Nephron (organoid): ENCODE results near the gene SELENOW.
"Not testable (repeated sequence)": the region's sequence is repeated elsewhere in the genome, so short reads cannot be mapped to it uniquely, and the experiment has no call there.

Source experiments
- H3K27ac Mint-ChIP-seq, 3 experiments: 2 replicates each; pipeline ENCODE4 v1.8.0; 2020; ENCODE audit warnings: mixed read lengths in 3 of 3, mild to moderate bottlenecking in 2 of 3, moderate library complexity in 1 of 3
- H3K27me3 Mint-ChIP-seq: 2 replicates; pipeline ENCODE4 v1.8.0; 2021; ENCODE audit warnings: low read depth, mild to moderate bottlenecking, moderate library complexity, mixed read lengths
- H3K36me3 Mint-ChIP-seq: 2 replicates; pipeline ENCODE4 v1.8.0; 2020; ENCODE audit warnings: low read depth, mixed read lengths
- H3K4me1 Mint-ChIP-seq: 2 replicates; pipeline ENCODE4 v1.8.0; 2020; ENCODE audit warnings: mixed read lengths
- H3K4me3 Mint-ChIP-seq, 3 experiments: 2 replicates each; pipeline ENCODE4 v1.8.0; 2020; ENCODE audit warnings: mild to moderate bottlenecking in 3 of 3, mixed read lengths in 3 of 3, moderate library complexity in 2 of 3
- H3K9me3 Mint-ChIP-seq: 2 replicates; pipeline ENCODE4 v1.8.0; 2020; ENCODE audit warnings: mixed read lengths
- CTCF ChIP-seq, 3 experiments: fragments of 200-600 bp; sonication (generic); IDR thresholded peaks; one replicate each; pipeline ENCODE4 v1.5.0; 2021; ENCODE audit warnings: antibody characterized with exemption in 3 of 3; ENCODE audit not compliant: unreplicated experiment in 3 of 3

SELENOW gene

DNA sequence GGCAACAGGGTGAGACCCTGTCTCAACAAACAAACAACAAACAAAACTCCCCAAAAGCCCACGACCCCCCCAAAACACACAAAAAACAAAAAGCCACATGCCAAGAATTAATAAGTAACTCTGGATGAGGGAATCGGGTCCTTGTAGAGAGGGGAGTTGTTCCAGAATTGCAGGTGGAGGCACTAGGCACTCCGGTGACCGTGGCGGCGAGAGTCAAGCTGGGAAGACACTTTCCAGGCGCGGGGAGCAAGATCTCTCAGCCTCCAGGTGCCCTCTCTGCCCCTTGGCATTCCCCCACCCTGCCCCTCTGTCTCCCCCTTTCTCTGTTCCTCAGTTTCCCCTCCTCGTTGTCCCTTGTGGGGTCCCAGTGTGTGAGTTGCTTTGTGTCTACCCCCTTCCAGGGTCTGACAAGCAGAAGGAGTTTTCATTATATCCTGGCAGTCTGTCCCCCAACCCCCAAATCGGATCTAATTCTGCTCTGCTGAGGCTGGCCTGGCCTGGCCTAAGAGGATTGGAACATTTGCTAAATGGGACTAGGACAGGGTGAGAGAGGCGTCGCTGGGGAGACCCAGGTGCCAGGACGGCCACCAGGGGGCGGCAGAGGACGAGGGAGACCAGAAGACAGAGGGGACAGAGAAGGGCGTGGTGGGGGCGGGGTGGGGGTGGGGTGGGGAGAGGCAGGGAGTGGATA, 34.9 kb downstream of the SELENOW start:
- H3K36me3 Mint-ChIP-seq: no peaks in the 10 kb centered on the region
- peak; percentile 50 to 53 (median 52) for TF ChIP-seq CTCF (IDR thresholded peaks at IDR 0.05; ENCODE audit: unreplicated experiment in 3 of 3)

DNA sequence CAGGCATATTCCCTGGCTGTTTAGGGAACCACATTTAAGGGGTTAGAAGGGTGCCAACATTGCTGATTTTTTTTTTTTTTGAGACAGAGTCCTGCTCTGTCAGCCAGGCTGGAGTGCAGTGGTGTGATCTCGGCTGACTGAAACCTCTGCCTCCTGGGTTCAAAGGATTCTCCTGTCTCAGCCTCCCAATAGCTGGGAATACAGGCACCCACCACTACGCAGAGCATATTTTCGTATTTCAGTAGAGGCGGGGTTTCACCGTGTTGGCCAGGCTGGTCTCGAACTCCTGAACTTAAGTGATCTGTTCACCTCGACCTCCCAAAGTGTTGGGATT, 35.5 kb downstream of the SELENOW start:
- Mint-ChIP-seq H3K4me1 (no peaks in the 10 kb centered on the region), H3K4me3 (no peak overlapping the region), H3K27me3 (peaks cover 14% of the 10 kb centered on the region), H3K27ac (no peak overlapping the region), H3K36me3 (no peaks in the 10 kb centered on the region), H3K9me3 (no peaks in the 10 kb centered on the region)
- no peak for TF ChIP-seq CTCF (IDR thresholded peaks at IDR 0.05; ENCODE audit: unreplicated experiment in 3 of 3)

More for the DNA sequence above, 34.9 kb downstream of the SELENOW start:
- Mint-ChIP-seq H3K27ac (no peak overlapping the region), H3K9me3 (no peaks in the 10 kb centered on the region), H3K4me1 (no peaks in the 10 kb centered on the region), H3K4me3 (no peak overlapping the region), H3K27me3 (peaks cover 14% of the 10 kb centered on the region)

DNA sequence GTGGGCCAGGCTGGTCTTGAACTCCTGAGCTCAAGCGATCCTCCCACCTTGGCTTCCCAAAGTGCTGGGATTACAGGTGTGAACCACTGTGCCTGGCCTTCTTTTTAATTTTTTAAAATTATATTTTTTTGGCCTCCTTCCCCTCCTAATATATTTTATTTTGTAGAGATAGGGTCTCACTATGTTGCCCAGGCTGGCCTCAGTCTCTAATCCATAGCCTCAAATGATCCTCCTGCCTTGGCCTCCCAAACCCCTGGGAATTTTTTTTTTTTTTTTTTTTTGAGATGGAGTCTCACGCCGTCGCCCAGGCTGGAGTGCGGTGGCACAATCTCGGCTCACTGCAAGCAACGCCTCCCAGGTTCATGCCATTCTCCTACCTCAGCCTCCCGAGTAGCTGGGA, 37.8 kb downstream of the SELENOW start:
- H3K36me3 Mint-ChIP-seq, H3K4me3 Mint-ChIP-seq, H3K9me3 Mint-ChIP-seq, H3K27ac Mint-ChIP-seq: not testable (repeated sequence)
- Mint-ChIP-seq H3K27me3 (peaks cover 14% of the 10 kb centered on the region), H3K4me1 (peaks cover 17% of the 10 kb centered on the region)

GRCh38 chr19:47818221-47818620, 39.7 kb downstream of the SELENOW start:
- Mint-ChIP-seq H3K4me1 (peaks cover 24% of the 10 kb centered on the region), H3K27me3 (peaks cover 19% of the 10 kb centered on the region)
- not testable (repeated sequence) for H3K4me3 Mint-ChIP-seq, H3K36me3 Mint-ChIP-seq, H3K27ac Mint-ChIP-seq, H3K9me3 Mint-ChIP-seq

DNA sequence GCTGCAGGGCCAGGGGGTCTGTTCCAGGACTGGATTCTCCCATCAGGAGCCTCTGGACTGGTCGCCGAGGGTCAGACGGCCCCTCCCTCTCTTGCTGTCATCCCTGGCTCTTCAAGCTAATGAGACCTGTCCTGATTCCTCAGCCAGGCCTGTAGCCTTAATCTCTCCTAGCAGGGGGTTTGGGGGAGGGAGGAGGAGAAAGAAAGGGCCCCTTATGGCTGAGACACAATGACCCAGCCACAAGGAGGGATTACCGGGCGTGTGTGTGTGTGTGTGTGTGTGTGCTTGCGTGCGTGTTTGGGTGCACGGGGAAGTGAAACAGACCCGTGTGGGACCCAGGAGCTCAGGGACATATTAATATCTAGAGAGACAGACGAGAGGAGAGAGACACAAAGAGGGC, 41.4 kb downstream of the SELENOW start:
- Mint-ChIP-seq H3K4me3 (peak overlapping the region in 1 of 3 experiments; percentile 13), H3K36me3 (no peaks in the 10 kb centered on the region), H3K27ac (peak overlapping the region; percentile 15 to 56 (median 45)), H3K27me3 (peaks cover 19% of the 10 kb centered on the region), H3K4me1 (peaks cover 24% of the 10 kb centered on the region), H3K9me3 (no peaks in the 10 kb centered on the region)
- TF ChIP-seq CTCF (IDR thresholded peaks at IDR 0.05; ENCODE audit: unreplicated experiment in 3 of 3): no peak

- TF ChIP-seq CTCF (IDR thresholded peaks at IDR 0.05; ENCODE audit: unreplicated experiment in 3 of 3): no peak
- Mint-ChIP-seq H3K9me3 (no peaks in the 10 kb centered on the region), H3K4me1 (peaks cover 24% of the 10 kb centered on the region)
These were observed 41.9 kb downstream of the SELENOW start for GRCh38 chr19:47820410-47820809.

DNA sequence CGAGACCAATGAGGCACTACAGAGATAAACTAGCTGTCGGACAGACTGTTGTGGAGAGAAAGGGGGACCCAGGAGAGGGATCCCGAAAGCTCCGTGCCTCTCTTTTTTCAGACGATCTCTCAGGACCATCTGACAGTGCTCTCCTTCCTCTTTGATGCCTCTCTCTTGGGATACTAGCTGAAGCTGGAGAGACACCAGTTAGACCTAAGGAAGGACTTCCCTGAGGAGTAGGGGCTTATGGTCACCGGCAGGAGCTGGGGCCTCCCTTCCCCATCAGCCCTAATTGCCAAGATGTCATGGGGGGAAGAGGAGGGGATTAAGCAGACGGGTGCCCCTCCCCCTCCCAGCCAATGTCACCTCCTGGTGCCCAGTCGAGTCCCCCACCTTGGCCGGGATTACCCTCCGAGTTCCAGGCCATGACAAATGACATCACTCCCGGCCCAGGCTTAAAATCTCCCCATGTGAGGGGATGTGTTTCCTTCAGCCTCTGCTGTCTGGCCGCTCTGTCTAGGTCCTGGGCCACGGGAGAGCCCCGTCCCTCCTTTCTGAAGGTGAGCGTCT, 43.0 kb downstream of the SELENOW start, which contains the start of gene CRX:
Gene CRX (plus strand): TSS at position 478 of the 561 bp plus-strand sequence. CDS start 12,507 bp downstream, outside the sequence.
- H3K4me3 Mint-ChIP-seq: no peak within 1 kb of the TSS
- no peaks in the 10 kb centered on the region for H3K36me3 Mint-ChIP-seq
- H3K27ac Mint-ChIP-seq: peak within 1 kb of the TSS; percentile 15 to 56 (median 45)
- H3K9me3 Mint-ChIP-seq: no peaks in the 10 kb centered on the region
- TF ChIP-seq CTCF (IDR thresholded peaks at IDR 0.05; ENCODE audit: unreplicated experiment in 3 of 3): no peak
- H3K4me1 Mint-ChIP-seq: peaks cover 24% of the 10 kb centered on the region
- H3K27me3 Mint-ChIP-seq: peaks cover 19% of the 10 kb centered on the region

More at GRCh38 chr19:47820410-47820809, 41.9 kb downstream of the SELENOW start:
- no peak overlapping the region for H3K4me3 Mint-ChIP-seq
- H3K27me3 Mint-ChIP-seq: peaks cover 19% of the 10 kb centered on the region
- no peaks in the 10 kb centered on the region for H3K36me3 Mint-ChIP-seq
- peak overlapping the region; percentile 15 to 56 (median 45) for H3K27ac Mint-ChIP-seq
